Stimulated activated CD8-positive, alpha-beta memory T cell treated with anti-CD3 and anti-CD28 coated beads, Interleukin-4, amount 100 ng/mL, for 4 hours (primary cell): ENCODE measurements around the gene CCM2.

Experiments used
- DNase-seq, 2 donors: peaks; one replicate each; pipeline ENCODE4 v3.0.0-alpha.2; 2020; ENCODE audit warnings: low read depth in 2 of 2, low spot score in 1 of 2

CCM2 gene

GRCh38 chr7:45000093-45001032, at the start of gene CCM2:
Gene CCM2 (plus strand): TSS chr7:45000201. CDS start chr7:45000334, 133 bp downstream.
- no peak for DNase-seq

- DNase-seq: no peak
These were observed 46.8 kb upstream of the CCM2 start for GRCh38 chr7:44953156-44953555.

- no peak for DNase-seq
These were observed 44.3 kb upstream of the CCM2 start for GRCh38 chr7:44955733-44956132.

GRCh38 chr7:44956157-44956766, 43.7 kb upstream of the CCM2 start:
- DNase-seq: no peak

- no peak for DNase-seq
These were observed 41.2 kb upstream of the CCM2 start for GRCh38 chr7:44958645-44959344.

- peak in 1 of 2 donors; percentile 21 for DNase-seq
These were observed 40.5 kb upstream of the CCM2 start for GRCh38 chr7:44959433-44959951.

GRCh38 chr7:44960011-44960580, 39.9 kb upstream of the CCM2 start:
- no peak for DNase-seq

- DNase-seq: no peak
These were observed 38.0 kb upstream of the CCM2 start for GRCh38 chr7:44961844-44962482.

GRCh38 chr7:44962483-44963251, 37.3 kb upstream of the CCM2 start:
- DNase-seq: no peak

GRCh38 chr7:44963364-44964290, 36.4 kb upstream of the CCM2 start:
- no peak for DNase-seq

- no peak for DNase-seq
These were observed 35.6 kb upstream of the CCM2 start for GRCh38 chr7:44964384-44964830.

- no peak for DNase-seq
These were observed 35.1 kb upstream of the CCM2 start for GRCh38 chr7:44964831-44965440.

- no peak for DNase-seq
These were observed 34.5 kb upstream of the CCM2 start for GRCh38 chr7:44965441-44965903.

- no peak for DNase-seq
These were observed 33.9 kb upstream of the CCM2 start for GRCh38 chr7:44965937-44966730.

GRCh38 chr7:44966731-44967538, 33.1 kb upstream of the CCM2 start:
- no peak for DNase-seq

- no peak for DNase-seq
These were observed 32.2 kb upstream of the CCM2 start for GRCh38 chr7:44967571-44968446.
